ENCODE measurements around the gene DLD. TPM values are rescaled to one million over a fixed set of nuclear protein-coding genes. Genes with fewer than 3 reads are reported as not detected.
"Not testable (repeated sequence)": the region's sequence is repeated elsewhere in the genome, so short reads cannot be mapped to it uniquely, and the experiment has no call there.

DLD gene
- 10 to 100 TPM; 35.8 to 84.7 (median 67.9) TPM for total RNA-seq

- TF ChIP-seq POLR2AphosphoS5 (IDR thresholded peaks at IDR 0.05) = peak in 2 of 3 donors; percentile 80 to 98
- TF ChIP-seq POLR2A (IDR thresholded peaks at IDR 0.05) = peak; percentile 38 to 86
- TF ChIP-seq CTCF (IDR thresholded peaks at IDR 0.05) = no peak
- TF ChIP-seq EP300 (IDR thresholded peaks at IDR 0.05) = peak; percentile 72
- WGBS = under 1% methylated on average over 21 of the region's 55 CpGs
- Histone ChIP-seq H3K27ac (peak within 1 kb of the TSS; percentile 97), H3K4me3 (peak within 1 kb of the TSS; percentile 92), H3K9me3 (no peaks in the 10 kb centered on the region), H3K4me1 (peaks cover 42% of the 10 kb centered on the region), H3K36me3 (peaks cover 11% of the 10 kb centered on the region), H3K27me3 (no peaks in the 10 kb centered on the region)
- peak; percentile 96 to 98 for DNase-seq (ENCODE audit: low spot score in 2 of 2)
Observed at GRCh38 chr7:107890962-107891635, at the start of gene DLD. DLD (plus strand) TSS chr7:107891183; CDS start chr7:107891251, 68 bp downstream.

- Histone ChIP-seq H3K4me3 (no peak overlapping the region), H3K27ac (no peak overlapping the region), H3K27me3 (no peaks in the 10 kb centered on the region), H3K4me1 (no peaks in the 10 kb centered on the region), H3K36me3 (no peaks in the 10 kb centered on the region), H3K9me3 (no peaks in the 10 kb centered on the region)
- no peak for TF ChIP-seq CTCF (IDR thresholded peaks at IDR 0.05)
- TF ChIP-seq POLR2AphosphoS5 (IDR thresholded peaks at IDR 0.05) = no peak
- no peak for TF ChIP-seq EP300 (IDR thresholded peaks at IDR 0.05)
- no peak for TF ChIP-seq POLR2A (IDR thresholded peaks at IDR 0.05)
- no peak for DNase-seq (ENCODE audit: low spot score in 2 of 2)
- WGBS = 93% methylated on average over 3 of the region's 3 CpGs
Observed at GRCh38 chr7:107842213-107842612, 48.8 kb upstream of the DLD start.

GRCh38 chr7:107843184-107843583, 47.8 kb upstream of the DLD start:
- H3K27me3 ChIP-seq = no peaks in the 10 kb centered on the region
- H3K4me1 ChIP-seq = no peaks in the 10 kb centered on the region
- no peak overlapping the region for H3K27ac ChIP-seq
- H3K4me3 ChIP-seq = no peak overlapping the region
- no peak for TF ChIP-seq POLR2AphosphoS5 (IDR thresholded peaks at IDR 0.05)
- no peak for TF ChIP-seq POLR2A (IDR thresholded peaks at IDR 0.05)
- TF ChIP-seq CTCF (IDR thresholded peaks at IDR 0.05) = no peak
- TF ChIP-seq EP300 (IDR thresholded peaks at IDR 0.05) = no peak
- DNase-seq (ENCODE audit: low spot score in 2 of 2) = no peak
- H3K9me3 ChIP-seq = no peaks in the 10 kb centered on the region
- no peaks in the 10 kb centered on the region for H3K36me3 ChIP-seq
- 93% methylated on average over 16 of the region's 16 CpGs for WGBS

- no peaks in the 10 kb centered on the region for H3K4me1 ChIP-seq
- H3K9me3 ChIP-seq = no peaks in the 10 kb centered on the region
- no peaks in the 10 kb centered on the region for H3K27me3 ChIP-seq
- TF ChIP-seq CTCF (IDR thresholded peaks at IDR 0.05) (no peak), POLR2A (IDR thresholded peaks at IDR 0.05) (no peak), EP300 (IDR thresholded peaks at IDR 0.05) (no peak), POLR2AphosphoS5 (IDR thresholded peaks at IDR 0.05) (no peak)
- H3K4me3 ChIP-seq = no peak overlapping the region
- no peaks in the 10 kb centered on the region for H3K36me3 ChIP-seq
- no peak overlapping the region for H3K27ac ChIP-seq
- DNase-seq (ENCODE audit: low spot score in 2 of 2) = no peak
Observed at GRCh38 chr7:107846324-107846723, 44.7 kb upstream of the DLD start.

- H3K36me3 ChIP-seq = no peaks in the 10 kb centered on the region
- no peak for DNase-seq (ENCODE audit: low spot score in 2 of 2)
- no peaks in the 10 kb centered on the region for H3K4me1 ChIP-seq
- TF ChIP-seq CTCF (IDR thresholded peaks at IDR 0.05) (no peak), POLR2AphosphoS5 (IDR thresholded peaks at IDR 0.05) (no peak), POLR2A (IDR thresholded peaks at IDR 0.05) (no peak), EP300 (IDR thresholded peaks at IDR 0.05) (no peak)
- no peaks in the 10 kb centered on the region for H3K9me3 ChIP-seq
- H3K27ac ChIP-seq = no peak overlapping the region
- no peak overlapping the region for H3K4me3 ChIP-seq
- H3K27me3 ChIP-seq = no peaks in the 10 kb centered on the region
- 93% methylated on average over 15 of the region's 18 CpGs for WGBS
Observed at GRCh38 chr7:107847168-107847835, 43.7 kb upstream of the DLD start.

- not testable (repeated sequence) for H3K9me3 ChIP-seq; H3K27ac ChIP-seq; H3K27me3 ChIP-seq; H3K36me3 ChIP-seq; H3K4me1 ChIP-seq; DNase-seq (ENCODE audit: low spot score in 2 of 2); H3K4me3 ChIP-seq
- no CpG with 5 or more reads among the region's 20 CpGs for WGBS
Observed at GRCh38 chr7:107847836-107848175, 43.2 kb upstream of the DLD start.

- not testable (repeated sequence) for H3K9me3 ChIP-seq; H3K27ac ChIP-seq; H3K4me1 ChIP-seq; DNase-seq (ENCODE audit: low spot score in 2 of 2); H3K27me3 ChIP-seq; H3K4me3 ChIP-seq; H3K36me3 ChIP-seq
- WGBS = 97% methylated on average over 5 of the region's 31 CpGs
Observed at GRCh38 chr7:107848211-107848610, 42.8 kb upstream of the DLD start.
